Activated effector memory CD4-positive, alpha-beta T cell treated with Interleukin-2 at 50 U/mL for 16 hours (primary cell): ENCODE results near the gene SPSB2.
A peak's percentile ranks its signal among the peaks of the same experiment; 100 is the strongest.
"Not testable (repeated sequence)": the region's sequence is repeated elsewhere in the genome, so short reads cannot be mapped to it uniquely, and the experiment has no call there.

Experiments
- DNase-seq: peaks from one replicate; pipeline ENCODE4 v3.0.0-alpha.2; 2020

SPSB2 gene

DNA sequence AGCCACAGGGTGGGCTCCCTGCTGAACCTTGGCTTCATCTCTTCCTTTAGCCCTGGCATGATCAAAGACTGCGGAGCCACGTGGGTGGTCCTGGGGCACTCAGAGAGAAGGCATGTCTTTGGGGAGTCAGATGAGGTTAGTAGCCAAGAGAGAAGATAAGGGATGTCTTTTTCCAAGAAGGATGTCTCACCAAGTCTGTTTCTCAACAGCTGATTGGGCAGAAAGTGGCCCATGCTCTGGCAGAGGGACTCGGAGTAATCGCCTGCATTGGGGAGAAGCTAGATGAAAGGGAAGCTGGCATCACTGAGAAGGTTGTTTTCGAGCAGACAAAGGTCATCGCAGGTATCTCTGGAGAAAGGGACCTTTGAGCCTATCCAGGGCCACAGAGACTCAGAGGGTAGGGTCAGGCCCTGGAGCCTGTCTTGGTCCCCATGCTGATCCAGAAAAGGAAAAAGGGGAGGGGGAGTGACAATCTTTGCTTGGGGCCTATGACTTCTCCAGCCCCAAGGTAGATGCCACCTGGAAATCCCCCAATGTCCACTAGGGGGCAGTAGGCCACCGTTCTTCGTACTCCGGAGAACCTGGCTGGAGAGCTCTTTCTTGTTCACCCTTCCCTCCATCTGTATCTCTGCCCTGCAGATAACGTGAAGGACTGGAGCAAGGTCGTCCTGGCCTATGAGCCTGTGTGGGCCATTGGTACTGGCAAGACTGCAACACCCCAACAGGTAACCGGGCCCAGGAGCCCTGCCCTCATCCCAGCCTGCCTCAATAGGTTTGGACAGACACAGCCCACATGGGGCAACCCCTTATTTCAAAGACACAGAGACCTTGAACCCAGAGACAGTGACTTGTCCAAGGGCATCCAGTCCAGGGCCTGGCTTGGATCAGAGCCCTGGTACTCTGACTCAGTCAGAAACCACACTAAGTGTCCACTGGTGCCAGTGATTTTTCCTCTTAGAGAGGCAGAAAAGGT is 3.8 kb downstream of the SPSB2 start:
- peak; percentile 75 for DNase-seq

DNA sequence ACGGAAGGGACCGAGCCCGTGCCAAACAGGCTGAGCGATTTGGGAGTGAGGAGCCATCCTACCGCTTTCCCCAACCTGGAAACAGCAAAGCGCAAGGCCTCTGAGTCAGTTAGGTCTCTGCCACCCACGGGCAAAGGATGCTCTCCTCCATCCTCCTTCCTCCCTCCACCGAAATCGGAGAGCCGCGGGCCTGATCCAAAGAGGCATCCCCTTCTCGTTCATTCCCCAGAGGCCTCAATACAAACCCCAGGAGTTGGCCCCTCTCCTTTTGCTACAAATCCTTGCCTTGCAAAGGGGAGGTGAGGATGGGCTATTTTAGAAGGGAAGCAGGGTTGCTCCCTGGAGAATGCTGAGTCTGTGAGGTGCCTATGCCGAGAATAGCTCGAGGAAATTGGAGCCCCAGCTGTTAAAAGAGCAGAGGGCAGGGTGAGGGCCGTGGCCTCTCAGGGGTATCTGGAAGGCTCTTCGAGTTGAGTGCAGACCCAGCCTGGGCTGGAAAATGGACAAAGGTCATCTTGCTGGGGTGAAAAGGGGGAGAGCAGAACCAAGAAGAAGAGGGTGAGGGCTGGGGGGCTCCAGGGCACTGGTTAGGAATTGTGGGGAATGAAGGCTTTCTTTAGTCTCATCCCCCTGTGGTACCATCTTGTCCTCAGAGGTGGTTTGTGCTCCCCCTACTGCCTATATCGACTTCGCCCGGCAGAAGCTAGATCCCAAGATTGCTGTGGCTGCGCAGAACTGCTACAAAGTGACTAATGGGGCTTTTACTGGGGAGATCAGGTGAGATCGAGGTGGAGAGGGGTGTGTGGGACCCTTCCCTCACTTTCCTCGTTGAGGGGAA is 4.7 kb downstream of the SPSB2 start:
- no peak for DNase-seq

DNA sequence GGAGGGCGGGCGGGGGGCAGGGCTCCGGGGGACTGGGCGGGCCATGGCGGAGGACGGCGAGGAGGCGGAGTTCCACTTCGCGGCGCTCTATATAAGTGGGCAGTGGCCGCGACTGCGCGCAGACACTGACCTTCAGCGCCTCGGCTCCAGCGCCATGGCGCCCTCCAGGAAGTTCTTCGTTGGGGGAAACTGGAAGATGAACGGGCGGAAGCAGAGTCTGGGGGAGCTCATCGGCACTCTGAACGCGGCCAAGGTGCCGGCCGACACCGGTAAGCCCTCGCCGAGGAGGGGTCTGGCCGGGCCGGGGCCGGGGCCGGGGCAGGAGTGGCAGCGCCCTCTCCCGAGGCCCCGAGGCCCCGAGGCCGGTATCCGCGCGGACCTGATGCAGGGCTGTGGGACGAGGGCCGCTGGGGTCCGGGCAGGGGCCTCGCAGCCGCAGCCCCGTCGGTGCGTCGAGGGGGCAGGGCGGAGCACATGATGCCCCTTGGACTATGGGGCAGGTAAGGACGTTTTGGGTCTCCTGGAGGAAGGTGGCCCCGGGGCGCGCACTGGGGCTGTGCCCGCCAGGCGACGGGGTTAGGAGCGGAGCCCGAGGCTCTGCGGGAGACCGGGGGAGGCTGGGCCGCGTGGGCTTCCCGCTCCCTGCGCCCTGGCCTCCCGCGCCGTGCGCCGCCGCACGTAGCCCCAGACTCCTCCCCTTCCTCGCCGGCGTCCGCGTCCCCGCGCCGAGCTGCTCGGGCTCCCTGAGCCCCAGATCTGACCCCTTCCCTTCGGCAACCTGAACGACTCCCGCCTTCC is 5.5 kb downstream of the SPSB2 start, which contains the start of gene TPI1:
Gene TPI1 (plus strand): TSS at position 119 of the 798 bp plus-strand sequence. CDS start 36 bp downstream, at position 155.
- DNase-seq = peak; percentile 66

DNA sequence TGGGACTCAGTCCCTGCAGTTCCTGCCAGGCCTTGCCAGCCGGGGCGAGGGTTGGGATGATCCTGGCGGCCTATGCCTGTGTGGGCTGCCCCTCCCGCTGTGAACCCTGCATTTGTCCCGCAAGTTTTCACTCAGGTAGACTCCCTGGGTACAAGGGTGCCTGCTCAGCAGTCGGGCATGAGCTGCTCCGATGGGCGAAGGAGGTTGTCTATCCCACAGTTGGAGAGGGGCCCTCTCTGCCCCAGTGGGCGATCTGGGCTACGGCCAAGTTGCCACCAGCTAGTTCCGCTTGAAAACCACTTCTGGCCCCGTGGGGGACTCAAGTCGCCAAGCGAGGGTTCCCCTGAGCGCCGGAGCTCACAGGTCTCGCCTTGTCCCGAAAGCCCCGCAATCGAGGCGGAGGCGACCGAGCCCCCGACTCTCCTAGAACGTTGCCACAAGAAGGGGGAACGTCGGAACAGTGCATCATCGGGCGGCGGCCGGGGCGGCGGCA is 6.1 kb downstream of the SPSB2 start:
- DNase-seq = no peak

DNA sequence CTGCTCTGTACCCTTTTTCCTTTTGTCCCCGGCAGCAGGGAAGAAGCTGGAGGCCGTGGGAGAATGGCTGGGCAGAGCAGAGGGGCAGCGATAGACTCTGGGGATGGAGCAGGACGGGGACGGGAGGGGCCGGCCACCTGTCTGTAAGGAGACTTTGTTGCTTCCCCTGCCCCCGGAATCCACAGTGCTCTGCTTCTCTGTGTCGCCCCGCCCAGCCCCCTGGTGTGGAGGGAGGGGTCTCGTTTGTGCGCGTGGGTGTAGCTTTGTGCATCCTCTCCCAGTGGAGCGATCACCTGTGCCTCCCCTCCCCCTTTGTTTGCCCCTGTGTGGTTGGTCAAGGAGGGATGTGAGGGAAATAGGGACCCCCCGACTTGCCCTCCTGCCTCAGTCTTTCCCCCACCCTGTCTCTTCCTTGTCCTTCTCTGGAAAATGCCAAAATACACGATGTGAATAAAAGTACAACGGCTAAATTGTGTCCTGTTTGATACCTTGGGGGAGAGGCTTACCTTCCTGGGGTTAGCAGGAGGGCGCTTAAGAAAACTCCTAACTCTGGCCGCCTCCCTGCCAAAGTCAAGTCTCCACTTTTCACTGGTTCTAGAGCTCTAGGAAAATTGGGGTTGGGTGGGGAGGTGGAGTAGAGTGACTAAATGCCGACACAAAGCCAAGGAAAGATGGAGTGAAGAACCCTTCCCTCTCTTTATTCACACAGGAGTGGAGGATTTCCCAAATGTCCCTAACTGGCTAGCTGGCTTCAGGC is 6.8 kb downstream of the SPSB2 start:
- no peak for DNase-seq

DNA sequence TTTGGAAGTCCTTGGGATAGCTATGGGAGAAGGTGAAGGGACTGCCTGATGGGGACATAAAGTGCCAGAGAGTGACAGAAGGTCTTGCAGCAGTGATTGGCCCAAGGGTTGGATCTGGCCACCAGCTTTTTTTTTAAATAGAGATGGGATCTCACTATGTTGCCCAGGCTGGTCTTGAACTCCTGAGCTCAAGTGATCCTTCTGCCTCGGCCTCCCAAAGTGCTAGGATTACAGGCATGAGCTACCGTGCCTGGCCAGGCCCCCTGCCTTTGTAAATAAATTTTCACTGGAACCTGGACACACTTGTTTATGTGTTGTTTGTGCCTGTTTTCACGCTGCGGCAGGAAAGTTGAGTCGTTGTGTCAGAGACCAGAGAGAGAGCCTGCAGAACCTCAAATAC is 7.8 kb downstream of the SPSB2 start:
- not testable (repeated sequence) for DNase-seq

DNA sequence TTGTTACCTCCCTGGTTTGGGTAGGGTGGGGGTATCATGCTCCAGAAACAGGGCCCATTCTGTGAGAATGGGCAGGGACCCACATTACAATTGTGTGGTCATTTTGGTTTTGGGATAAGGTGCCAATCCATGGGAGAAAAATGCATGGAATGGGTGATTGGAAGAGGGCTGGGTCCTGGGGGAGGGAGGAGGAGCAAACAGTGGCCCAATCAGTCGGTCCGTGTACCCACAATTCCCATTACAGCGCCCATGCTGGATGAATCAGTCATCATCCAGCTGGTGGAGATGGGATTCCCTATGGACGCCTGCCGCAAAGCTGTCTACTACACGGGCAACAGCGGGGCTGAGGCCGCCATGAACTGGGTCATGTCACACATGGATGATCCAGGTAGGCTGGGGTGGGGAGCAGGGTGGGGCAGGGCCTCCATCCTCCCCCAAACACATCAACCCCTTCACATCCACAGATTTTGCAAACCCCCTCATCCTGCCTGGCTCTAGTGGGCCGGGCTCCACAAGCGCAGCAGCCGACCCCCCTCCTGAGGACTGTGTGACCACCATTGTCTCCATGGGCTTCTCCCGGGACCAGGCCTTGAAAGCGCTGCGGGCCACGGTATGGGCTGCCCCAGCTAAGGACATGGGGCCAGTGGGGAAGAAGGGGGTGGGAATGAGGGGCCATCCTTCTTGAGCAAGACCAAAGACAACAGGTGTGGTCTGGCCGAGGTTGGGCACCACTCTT is 9.3 kb downstream of the SPSB2 start:
- DNase-seq = no peak

DNA sequence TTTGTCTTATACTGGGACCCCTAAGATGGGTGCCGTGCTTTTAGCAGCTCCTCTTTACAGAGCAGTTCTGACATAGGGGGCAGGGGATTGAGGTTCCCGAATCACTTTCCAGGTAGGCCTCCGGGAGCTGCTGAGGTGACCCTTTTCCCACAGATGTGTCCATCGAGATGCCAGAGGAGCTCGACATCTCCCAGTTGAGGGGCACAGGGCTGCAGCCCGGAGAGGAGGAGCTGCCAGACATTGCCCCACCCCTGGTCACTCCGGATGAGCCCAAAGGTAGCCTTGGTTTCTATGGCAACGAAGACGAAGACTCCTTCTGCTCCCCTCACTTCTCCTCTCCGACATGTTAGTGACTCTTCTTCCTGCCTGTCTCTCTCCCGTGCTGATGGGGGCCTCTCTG is 10.1 kb downstream of the SPSB2 start:
- DNase-seq = no peak

DNA sequence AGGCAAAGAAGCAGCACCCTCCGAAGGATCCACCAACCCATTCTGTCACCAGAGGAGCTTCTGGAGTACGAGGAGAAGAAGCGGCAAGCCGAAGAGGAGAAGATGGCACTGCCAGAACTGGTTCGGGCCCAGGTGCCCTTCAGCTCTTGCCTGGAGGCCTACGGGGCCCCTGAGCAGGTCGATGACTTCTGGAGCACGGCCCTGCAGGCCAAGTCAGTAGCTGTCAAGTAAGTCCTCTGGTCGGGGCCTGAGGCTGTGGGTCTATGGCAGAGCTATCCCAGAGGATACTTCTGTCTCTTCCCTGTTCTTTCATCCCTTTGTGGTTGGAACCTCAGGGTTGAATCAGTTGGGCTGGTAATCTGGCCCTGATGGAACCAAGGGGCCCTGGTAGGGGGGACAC is 11.7 kb downstream of the SPSB2 start:
- DNase-seq = no peak

DNA sequence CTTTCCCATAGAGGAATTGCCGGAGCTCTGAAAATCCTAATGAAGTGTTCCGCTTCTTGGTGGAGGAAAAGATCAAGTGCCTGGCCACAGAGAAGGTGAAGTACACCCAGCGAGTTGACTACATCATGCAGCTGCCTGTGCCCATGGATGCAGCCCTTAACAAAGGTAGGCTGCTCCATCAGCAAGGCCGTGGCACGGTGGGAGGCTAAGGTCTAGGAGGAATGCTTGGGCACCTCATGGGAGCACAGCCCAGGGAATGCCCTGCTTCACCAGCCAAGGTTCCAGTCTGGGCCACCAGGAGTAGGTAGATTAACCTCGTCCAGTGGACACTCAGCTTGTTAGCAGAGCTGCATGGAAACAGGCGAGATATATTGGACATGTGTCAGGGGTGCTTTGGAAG is 12.2 kb downstream of the SPSB2 start:
- DNase-seq = no peak

DNA sequence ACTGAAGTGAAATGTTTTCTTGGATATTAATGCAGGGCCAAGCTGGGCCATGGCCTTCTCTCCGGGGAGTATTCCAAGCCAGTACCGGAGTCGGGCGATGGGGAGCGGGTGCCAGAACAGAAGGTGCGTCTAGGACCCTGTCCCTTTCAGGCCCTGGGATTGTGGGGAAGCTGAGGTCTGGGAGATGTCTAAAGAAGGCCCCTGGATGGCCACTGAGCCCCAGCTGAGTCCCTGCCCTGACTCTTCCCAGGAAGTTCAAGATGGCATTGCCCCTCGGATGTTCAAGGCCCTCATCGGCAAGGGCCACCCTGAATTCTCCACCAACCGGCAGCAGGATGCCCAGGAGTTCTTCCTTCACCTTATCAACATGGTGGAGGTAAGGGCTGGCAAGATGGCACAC is 13.0 kb downstream of the SPSB2 start:
- no peak for DNase-seq

DNA sequence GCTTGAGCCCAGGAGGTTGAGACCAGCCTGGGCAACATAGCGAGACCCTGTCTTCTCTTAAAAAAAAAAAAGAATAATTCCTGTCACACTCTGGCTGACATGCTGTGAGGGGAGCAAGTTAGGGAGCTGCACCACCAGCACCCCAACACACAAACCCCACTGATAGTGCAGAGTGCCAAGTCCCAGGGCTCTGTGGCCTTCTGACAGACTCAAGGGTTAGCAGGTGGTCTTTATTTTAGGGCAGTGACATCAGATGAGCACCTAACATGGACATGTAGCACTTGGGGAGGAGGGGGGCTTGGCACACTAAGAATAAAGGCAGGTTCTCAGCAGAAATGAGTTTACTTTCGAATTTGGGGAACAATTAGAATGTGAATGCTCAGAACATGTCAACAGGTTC is 14.3 kb downstream of the SPSB2 start:
- DNase-seq = no peak

DNA sequence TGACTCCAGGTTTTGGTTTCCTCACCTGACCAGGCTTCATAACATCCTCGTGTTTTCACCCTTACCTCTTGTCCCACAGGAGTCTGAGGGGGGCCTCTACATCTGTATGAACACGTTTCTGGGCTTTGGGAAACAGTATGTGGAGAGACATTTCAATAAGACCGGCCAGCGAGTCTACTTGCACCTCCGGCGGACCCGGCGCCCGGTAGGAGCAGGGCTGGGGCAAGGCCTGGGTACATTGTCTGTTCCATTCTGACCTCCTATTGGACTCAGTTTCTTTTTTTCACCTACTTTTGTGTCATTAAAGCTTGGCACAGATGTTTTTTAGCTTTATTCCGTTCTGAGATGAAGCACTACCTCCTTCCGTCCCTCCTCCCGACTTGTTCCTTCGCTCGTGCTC is 17.8 kb downstream of the SPSB2 start:
- DNase-seq = no peak

DNA sequence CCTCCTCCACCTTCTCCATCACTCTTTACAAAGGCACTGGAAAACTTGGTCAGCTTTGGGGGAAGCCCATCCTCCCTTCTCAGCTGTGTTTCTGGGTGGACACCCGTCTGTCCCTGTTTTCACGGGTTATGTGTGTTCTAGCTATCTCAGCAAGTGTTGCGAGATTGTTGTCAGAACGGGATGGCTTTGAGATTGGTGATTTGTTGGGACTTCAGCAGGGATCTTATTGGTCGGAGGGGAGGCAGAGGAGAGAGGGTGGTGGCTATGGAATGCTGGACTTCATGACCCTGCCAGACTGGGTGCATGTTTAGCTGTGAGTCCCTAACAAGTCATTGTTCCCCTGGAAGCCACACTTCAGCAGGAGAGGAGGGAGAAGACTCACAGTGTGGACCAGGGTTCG is 19.1 kb downstream of the SPSB2 start:
- no peak for DNase-seq

DNA sequence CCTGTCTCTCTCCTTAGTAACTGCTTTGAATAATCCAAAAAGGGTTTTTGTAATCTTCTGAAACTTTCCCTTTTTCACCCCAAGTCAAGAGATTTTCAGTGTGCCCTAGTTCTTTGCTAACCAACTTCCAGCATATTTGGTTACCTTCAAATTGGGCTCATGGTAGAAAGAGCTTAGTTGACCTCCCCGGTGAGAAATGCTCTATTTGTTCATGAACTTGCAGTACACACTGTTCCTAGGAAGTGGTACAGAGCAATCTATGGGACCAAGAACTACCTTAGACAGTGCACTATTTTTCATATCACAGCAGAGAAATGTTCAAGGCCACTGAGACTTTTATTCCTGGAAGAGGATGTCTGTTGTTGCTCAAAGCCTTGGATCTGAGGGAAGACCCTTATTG is 19.5 kb downstream of the SPSB2 start:
- no peak for DNase-seq

DNA sequence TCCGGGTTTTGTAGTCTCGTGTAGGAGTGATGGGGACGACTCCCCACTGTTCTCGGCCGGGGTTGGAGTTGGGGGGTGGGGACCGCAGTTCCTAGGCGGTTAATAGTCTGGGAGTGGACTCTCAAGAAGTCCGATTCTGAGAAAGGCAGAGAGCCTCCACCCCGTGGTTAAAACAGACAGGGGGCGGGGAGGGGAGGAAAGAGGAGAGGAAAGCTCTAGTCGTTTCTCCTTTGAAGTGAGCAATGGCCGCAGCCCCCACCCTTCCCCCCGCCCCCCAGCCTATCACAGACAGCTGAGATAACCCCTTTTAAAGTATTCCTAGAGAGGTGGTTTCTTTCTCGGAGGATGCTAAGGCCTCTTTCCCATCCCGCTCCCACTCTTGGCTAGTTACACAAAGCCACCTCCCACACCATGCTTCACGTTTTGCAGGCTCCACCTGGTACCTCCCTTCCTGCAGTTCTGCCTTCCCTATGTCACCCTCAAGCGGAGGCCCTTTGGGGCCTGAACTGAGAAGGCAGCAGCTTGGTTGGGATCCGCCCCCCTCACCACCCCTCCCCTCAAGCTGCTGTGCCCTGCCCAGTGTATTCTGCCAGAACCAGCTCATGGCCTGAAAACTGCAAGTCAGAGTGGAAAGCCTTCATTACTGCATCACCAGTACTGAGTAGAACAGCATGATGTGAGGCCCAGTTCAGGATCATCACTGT is 20.3 kb downstream of the SPSB2 start:
- peak; percentile 53 for DNase-seq

DNA sequence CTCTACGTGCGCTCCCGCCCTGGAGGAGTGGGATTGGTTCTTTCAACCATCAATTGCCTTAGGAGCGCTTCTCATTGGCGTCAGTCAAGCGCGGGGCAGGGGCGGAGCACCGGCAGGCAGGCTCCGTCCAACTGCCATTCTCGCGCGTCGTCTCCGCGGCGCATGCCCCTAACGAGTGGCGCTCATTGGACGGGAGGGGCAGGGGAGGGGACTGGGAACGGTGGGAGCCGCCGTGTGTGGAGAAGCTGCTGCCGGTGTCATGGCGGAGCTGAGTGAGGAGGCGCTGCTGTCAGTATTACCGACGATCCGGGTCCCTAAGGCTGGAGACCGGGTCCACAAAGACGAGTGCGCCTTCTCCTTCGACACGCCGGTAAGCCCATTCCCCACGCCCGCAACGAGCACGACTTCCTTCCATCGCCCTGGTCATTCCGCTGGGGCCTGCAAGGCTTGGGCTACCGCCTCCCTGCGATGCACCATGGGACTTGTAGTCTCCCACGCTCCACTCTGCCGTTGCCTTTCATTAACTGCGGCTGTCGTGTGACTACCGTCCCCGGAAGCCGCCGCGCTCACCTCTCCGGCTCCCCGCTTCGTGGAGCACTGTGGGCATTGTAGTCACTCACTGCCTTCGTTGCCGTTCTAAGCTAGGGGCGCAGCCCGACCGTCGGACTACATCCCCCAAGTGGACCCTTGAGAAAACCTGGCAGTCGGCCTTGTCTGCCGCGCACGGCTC is 21.0 kb downstream of the SPSB2 start, which contains the start of gene USP5:
Gene USP5 (plus strand): TSS at position 230 of the 730 bp plus-strand sequence. CDS start 30 bp downstream, at position 260.
- DNase-seq = peak; percentile 98

DNA sequence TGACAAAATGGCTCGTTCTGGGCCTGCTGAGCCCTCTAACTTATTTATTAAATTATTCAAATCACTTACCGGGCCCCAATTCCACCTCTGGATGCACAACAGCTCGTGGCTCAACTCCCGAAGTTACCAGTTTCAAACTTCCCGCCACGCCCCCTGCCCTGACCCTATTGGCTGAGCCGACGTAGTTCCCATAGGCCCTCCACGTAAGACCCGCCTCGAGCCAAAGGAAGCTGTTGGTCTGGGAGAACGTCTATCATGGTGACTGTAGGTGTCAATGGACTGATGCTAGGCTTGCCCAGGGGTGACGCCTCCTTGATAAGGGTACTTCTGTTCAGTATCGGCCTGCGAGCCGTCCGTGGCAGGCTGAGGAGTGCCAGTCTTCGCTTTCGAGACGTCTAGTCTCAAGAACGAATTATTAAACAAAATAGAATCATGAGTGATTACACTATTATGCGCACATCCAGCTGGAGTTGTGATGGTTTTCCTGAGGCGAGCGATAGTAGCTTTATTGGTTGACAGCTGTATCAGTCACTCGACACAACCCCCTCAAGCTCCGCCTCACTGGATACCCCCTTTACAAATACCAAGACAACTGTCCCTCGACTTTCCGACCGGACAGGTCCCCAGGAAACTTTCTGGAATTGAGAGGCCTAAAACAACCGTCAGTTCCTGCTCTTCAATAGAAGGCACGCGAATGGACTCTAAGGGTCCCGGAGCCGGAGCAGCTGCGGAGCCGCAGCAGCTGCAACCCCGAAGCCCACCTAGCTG is 21.8 kb downstream of the SPSB2 start, which contains the start of gene CDCA3:
Gene CDCA3 (minus strand): TSS at position 134 of the 768 bp plus-strand sequence. CDS start 334 bp downstream, outside the sequence.
- peak; percentile 83 for DNase-seq

DNA sequence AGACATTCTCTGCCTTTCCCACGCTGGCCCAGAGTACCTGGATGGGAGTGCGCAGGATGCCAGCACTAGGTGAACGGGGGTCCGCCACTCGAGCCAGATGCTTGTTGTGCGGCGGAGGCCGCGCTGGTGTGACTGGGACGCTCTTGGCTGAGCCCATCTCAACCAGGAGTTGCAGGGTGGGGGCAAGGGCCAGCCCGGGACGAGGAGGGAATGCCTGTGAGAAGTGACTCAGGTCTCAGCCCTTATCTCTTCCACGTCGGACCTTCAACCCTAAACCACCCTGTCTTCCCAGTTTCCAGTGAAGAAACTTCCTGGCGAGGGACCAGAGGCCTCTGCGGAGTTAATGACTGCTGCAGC is 22.3 kb downstream of the SPSB2 start:
- DNase-seq = no peak
